Measurements from ENCODE around the gene KRT26.

KRT26 gene

DNA sequence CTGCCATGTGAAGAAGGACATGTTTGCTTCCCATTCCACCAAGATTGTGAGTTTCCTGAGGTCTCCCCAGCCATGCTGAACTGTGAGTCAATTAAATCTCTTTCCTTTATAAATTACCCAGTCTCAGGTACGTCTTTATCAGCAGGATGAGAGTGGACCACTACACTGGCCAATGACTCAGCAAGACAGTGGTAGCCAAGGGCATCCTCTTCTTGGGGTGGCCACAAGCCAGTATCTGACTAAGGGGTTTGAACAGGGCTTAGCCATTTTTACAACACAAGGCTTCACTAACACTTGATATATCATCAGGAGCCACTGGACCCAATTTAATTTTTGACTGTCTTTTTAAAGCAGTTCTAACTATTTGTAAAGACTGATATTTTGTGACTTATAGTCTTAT is 47.3 kb downstream of the KRT26 start:
- H3K4me3 ChIP-seq (replicated peaks; ENCODE audit: insufficient read depth, low read length), result no peak overlapping the region
- H3K27me3 ChIP-seq (ENCODE audit: insufficient read depth, poor library complexity, severe bottlenecking), result peaks cover 4% of the 10 kb centered on the region
- DNase-seq (ENCODE audit: low read depth in 1 of 2, low spot score in 1 of 2), result no peak
- TF ChIP-seq CTCF (IDR thresholded peaks at IDR 0.05; ENCODE audit: insufficient read depth, low read length) (no peak), SPI1 (IDR thresholded peaks at IDR 0.05; ENCODE audit: borderline replicate concordance, low read depth) (no peak), GABPA (IDR thresholded peaks at IDR 0.05; ENCODE audit: low read depth) (no peak), POLR2AphosphoS5 (IDR thresholded peaks at IDR 0.05; ENCODE audit: low read depth) (no peak)
- TF ChIP-seq, protein P1, sequence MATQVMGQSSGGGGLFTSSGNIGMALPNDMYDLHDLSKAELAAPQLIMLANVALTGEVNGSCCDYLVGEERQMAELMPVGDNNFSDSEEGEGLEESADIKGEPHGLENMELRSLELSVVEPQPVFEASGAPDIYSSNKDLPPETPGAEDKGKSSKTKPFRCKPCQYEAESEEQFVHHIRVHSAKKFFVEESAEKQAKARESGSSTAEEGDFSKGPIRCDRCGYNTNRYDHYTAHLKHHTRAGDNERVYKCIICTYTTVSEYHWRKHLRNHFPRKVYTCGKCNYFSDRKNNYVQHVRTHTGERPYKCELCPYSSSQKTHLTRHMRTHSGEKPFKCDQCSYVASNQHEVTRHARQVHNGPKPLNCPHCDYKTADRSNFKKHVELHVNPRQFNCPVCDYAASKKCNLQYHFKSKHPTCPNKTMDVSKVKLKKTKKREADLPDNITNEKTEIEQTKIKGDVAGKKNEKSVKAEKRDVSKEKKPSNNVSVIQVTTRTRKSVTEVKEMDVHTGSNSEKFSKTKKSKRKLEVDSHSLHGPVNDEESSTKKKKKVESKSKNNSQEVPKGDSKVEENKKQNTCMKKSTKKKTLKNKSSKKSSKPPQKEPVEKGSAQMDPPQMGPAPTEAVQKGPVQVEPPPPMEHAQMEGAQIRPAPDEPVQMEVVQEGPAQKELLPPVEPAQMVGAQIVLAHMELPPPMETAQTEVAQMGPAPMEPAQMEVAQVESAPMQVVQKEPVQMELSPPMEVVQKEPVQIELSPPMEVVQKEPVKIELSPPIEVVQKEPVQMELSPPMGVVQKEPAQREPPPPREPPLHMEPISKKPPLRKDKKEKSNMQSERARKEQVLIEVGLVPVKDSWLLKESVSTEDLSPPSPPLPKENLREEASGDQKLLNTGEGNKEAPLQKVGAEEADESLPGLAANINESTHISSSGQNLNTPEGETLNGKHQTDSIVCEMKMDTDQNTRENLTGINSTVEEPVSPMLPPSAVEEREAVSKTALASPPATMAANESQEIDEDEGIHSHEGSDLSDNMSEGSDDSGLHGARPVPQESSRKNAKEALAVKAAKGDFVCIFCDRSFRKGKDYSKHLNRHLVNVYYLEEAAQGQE (IDR thresholded peaks at IDR 0.05; ENCODE audit: insufficient replicate concordance, low read depth), result no peak
- no peak overlapping the region for H3K27ac ChIP-seq (replicated peaks)

- H3K4me3 ChIP-seq (replicated peaks; ENCODE audit: insufficient read depth, low read length), result no peak overlapping the region
- DNase-seq (ENCODE audit: low read depth in 1 of 2, low spot score in 1 of 2), result no peak
- TF ChIP-seq, protein P1 (IDR thresholded peaks at IDR 0.05; ENCODE audit: insufficient replicate concordance, low read depth), result no peak
- TF ChIP-seq POLR2AphosphoS5 (IDR thresholded peaks at IDR 0.05; ENCODE audit: low read depth) (no peak), CTCF (IDR thresholded peaks at IDR 0.05; ENCODE audit: insufficient read depth, low read length) (no peak), SPI1 (IDR thresholded peaks at IDR 0.05; ENCODE audit: borderline replicate concordance, low read depth) (no peak), GABPA (IDR thresholded peaks at IDR 0.05; ENCODE audit: low read depth) (no peak)
- H3K27me3 ChIP-seq (ENCODE audit: insufficient read depth, poor library complexity, severe bottlenecking), result peaks cover 4% of the 10 kb centered on the region
- no peak overlapping the region for H3K27ac ChIP-seq (replicated peaks)
Measured at GRCh38 chr17:40722241-40722640, 49.8 kb downstream of the KRT26 start.

DNA sequence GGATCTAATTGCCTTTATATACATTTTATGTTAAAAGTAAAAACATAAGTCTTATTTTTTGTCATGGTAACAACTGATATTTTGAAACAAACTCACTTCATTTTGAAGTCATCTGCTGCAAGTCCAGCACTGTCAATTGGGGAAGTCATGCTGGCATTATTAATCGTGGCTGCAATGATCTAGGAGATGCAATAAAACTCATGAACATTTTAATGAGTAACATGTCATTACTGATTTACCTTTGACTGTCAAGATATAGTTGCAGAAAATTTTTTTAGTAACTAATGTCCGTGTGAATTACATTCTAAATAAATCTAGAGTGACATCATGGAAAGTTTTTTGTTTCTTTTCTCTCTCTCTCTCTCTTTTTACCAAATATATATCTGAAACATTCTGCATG is 51.1 kb downstream of the KRT26 start:
- Histone ChIP-seq H3K27me3 (ENCODE audit: insufficient read depth, poor library complexity, severe bottlenecking) (peaks cover 4% of the 10 kb centered on the region), H3K27ac (replicated peaks) (no peak overlapping the region), H3K4me3 (replicated peaks; ENCODE audit: insufficient read depth, low read length) (no peak overlapping the region)
- no peak for TF ChIP-seq SPI1 (IDR thresholded peaks at IDR 0.05; ENCODE audit: borderline replicate concordance, low read depth)
- no peak for TF ChIP-seq GABPA (IDR thresholded peaks at IDR 0.05; ENCODE audit: low read depth)
- no peak for TF ChIP-seq POLR2AphosphoS5 (IDR thresholded peaks at IDR 0.05; ENCODE audit: low read depth)
- TF ChIP-seq, protein P1 (IDR thresholded peaks at IDR 0.05; ENCODE audit: insufficient replicate concordance, low read depth), result no peak
- TF ChIP-seq CTCF (IDR thresholded peaks at IDR 0.05; ENCODE audit: insufficient read depth, low read length), result no peak
- DNase-seq (ENCODE audit: low read depth in 1 of 2, low spot score in 1 of 2), result no peak

Data from HL-60 (cell line).